Endothelial cell of umbilical vein (primary cell): ENCODE measurements around the gene FRMD4A. TPM values are rescaled to one million over a fixed set of nuclear protein-coding genes. Genes with fewer than 3 reads are reported as not detected.

Experiments used
- BruUV-seq: library from RNA; stranded (reverse); fragments of 400-500 nt; replicated peaks from 2 replicates; lab custom pipeline; 2021; lab: Mats Ljungman, UMichigan
- CTCF ChIA-PET: fragments of 300-600, 350-600 bp; sonication (Branson Sonifier 250); formaldehyde crosslinking; loops from one replicate; lab custom pipeline; 2021; ENCODE audit warnings: antibody characterized with exemption, inconsistent platforms; lab: Charles Lee
- POLR2A ChIA-PET: fragments of 300-600, 350-600 bp; sonication (Branson Sonifier 250); formaldehyde crosslinking; loops from one replicate; lab custom pipeline; 2021; ENCODE audit warnings: antibody characterized with exemption, inconsistent platforms; lab: Charles Lee
- DNase-seq: peaks from one replicate; pipeline ENCODE4 v3.0.0-alpha.2; 2011; ENCODE audit warnings: low read depth, low spot score
- FAIRE-seq: peaks from 2 replicates; lab custom pipeline; 2011; peaks lifted over from hg19 to GRCh38; lab: Jason Lieb, UNC
- H2AFZ ChIP-seq: 2 replicates; pipeline ENCODE4 v1.6.0; 2012; ENCODE audit warnings: low read depth, low read length, control low read depth, inconsistent platforms
- H3K27ac ChIP-seq: 2 replicates; pipeline ENCODE4 v1.5.1; 2011; ENCODE audit warnings: low read depth, mild to moderate bottlenecking, control low read depth, low read length, moderate library complexity; ENCODE audit not compliant: insufficient read depth
- H3K27me3 ChIP-seq, 2 experiments: 2 replicates each; pipeline versions ENCODE4 v1.6.0 to v1.6.1; 2011; ENCODE audit warnings: low read length in 2 of 2, mixed read lengths in 1 of 2; ENCODE audit not compliant: control insufficient read depth in 2 of 2, insufficient read depth in 2 of 2
- H3K36me3 ChIP-seq, 2 experiments: 2 replicates in 1 of 2; 3 replicates in 1 of 2; pipeline ENCODE4 v1.5.1; 2011; ENCODE audit warnings: low read length in 2 of 2, mild to moderate bottlenecking in 1 of 2, moderate library complexity in 1 of 2; ENCODE audit not compliant: control insufficient read depth in 2 of 2, insufficient read depth in 2 of 2; ENCODE audit errors: extremely low read depth in 1 of 2
- H3K4me1 ChIP-seq: 3 replicates; pipeline ENCODE4 v1.5.1; 2011; ENCODE audit warnings: mild to moderate bottlenecking, low read length; ENCODE audit not compliant: control insufficient read depth, insufficient read depth; ENCODE audit errors: extremely low read depth
- H3K4me2 ChIP-seq: 2 replicates; pipeline ENCODE4 v1.6.1; 2011; ENCODE audit warnings: low read length, control low read depth, mixed read lengths; ENCODE audit not compliant: insufficient read depth
- H3K4me3 ChIP-seq, 3 experiments: fragments of 200-600 bp in 1 of 3; sonication (generic), shearing (Covaris generic) in 1 of 3; replicated peaks in 1 of 3; 2 replicates each; pipeline ENCODE4 v1.5.1; 2011 to 2016; ENCODE audit warnings: control low read depth in 3 of 3, low read length in 3 of 3, mild to moderate bottlenecking in 2 of 3, inconsistent platforms in 1 of 3, low read depth in 1 of 3, moderate library complexity in 1 of 3; ENCODE audit not compliant: insufficient read depth in 1 of 3
- H3K79me2 ChIP-seq: 2 replicates; pipeline ENCODE4 v1.6.0; 2012; ENCODE audit warnings: low read length, inconsistent platforms; ENCODE audit not compliant: control insufficient read depth, insufficient read depth
- H3K9ac ChIP-seq: replicated peaks from 2 replicates; pipeline ENCODE3; 2011; ENCODE audit warnings: low read length, control low read depth; ENCODE audit not compliant: insufficient read depth; ENCODE audit errors: extremely low read depth
- H3K9me1 ChIP-seq: replicated peaks from 3 replicates; pipeline ENCODE4 v1.6.0; 2011; ENCODE audit warnings: mild to moderate bottlenecking, low read length; ENCODE audit not compliant: control insufficient read depth, insufficient read depth; ENCODE audit errors: extremely low read depth
- H3K9me3 ChIP-seq: replicated peaks from 2 replicates; pipeline ENCODE4 v1.5.1; 2012; ENCODE audit warnings: low read length, inconsistent platforms; ENCODE audit not compliant: control insufficient read depth, insufficient read depth
- H4K20me1 ChIP-seq: replicated peaks from 2 replicates; pipeline ENCODE3; 2011; ENCODE audit warnings: mild to moderate bottlenecking, low read length; ENCODE audit not compliant: control insufficient read depth, insufficient read depth; ENCODE audit errors: extremely low read depth
- FOS ChIP-seq: IDR thresholded peaks from 2 replicates; pipeline ENCODE4 v1.6.1; 2011; ENCODE audit warnings: mild to moderate bottlenecking, low read length, moderate library complexity, borderline replicate concordance; ENCODE audit not compliant: insufficient read depth
- GATA2 ChIP-seq: IDR thresholded peaks from 2 replicates; pipeline ENCODE4 v1.7.0; 2011; ENCODE audit warnings: low read depth, mild to moderate bottlenecking, moderate library complexity, mixed read lengths, low read length; ENCODE audit not compliant: insufficient read length, insufficient read depth
- POLR2A ChIP-seq: IDR thresholded peaks from 2 replicates; pipeline ENCODE4 v1.6.1; 2012; ENCODE audit warnings: low read depth, mild to moderate bottlenecking, control low read depth, low read length
- dilution Hi-C: fragments of 300-500 bp; cut with MboI; formaldehyde crosslinking; loops from one replicate; pipeline ENCODE4 v1.15.0; 2019; ENCODE audit warnings: low sequenced_read_pairs; ENCODE audit not compliant: extremely low pct_ligation_motif_present
- intact Hi-C: fragments of 100-400 bp; cut with micrococcal nuclease; formaldehyde crosslinking; loops from one replicate; pipeline ENCODE4 v1.10.0; 2022
- polyA plus RNA-seq, 4 experiments: library from polyadenylated mRNA; depleted of rRNA in 3 of 4; stranded (reverse) in 3 of 4; unstranded in 1 of 4; fragments of >200 nt; gene quantifications; 2 replicates each; pipeline versions ENCODE4 v1.2.1 to v1.2.3, GENCODE V29; 2011 to 2012; ENCODE audit warnings: missing spikeins in 1 of 4
- total RNA-seq: library from RNA; stranded (reverse); gene quantifications from 2 replicates; pipeline ENCODE4 v1.2.3, GENCODE V29; 2021
- TF ChIP-seq, protein P1 (sequence below): IDR thresholded peaks from 2 replicates; pipeline ENCODE4 v1.6.1; 2011; ENCODE audit not compliant: insufficient read depth, insufficient read length
- TF ChIP-seq, protein P2 (sequence below), 2 donors: IDR thresholded peaks; 1 replicate in 1 of 2; 2 replicates in 1 of 2; pipeline ENCODE4 v1.5.1; 2011; ENCODE audit warnings: low read length in 2 of 2, mild to moderate bottlenecking in 2 of 2, moderate library complexity in 2 of 2, control low read depth in 1 of 2, inconsistent platforms in 1 of 2, low read depth in 1 of 2; ENCODE audit not compliant: insufficient read depth in 1 of 2; ENCODE audit errors: extremely low read depth in 1 of 2

FRMD4A gene
- total and polyA plus RNA-seq, 2 donors (not counting 3 experiments of a cell fraction or from before 2014, with no cell fraction given), result 123 to 148 TPM

DNA sequence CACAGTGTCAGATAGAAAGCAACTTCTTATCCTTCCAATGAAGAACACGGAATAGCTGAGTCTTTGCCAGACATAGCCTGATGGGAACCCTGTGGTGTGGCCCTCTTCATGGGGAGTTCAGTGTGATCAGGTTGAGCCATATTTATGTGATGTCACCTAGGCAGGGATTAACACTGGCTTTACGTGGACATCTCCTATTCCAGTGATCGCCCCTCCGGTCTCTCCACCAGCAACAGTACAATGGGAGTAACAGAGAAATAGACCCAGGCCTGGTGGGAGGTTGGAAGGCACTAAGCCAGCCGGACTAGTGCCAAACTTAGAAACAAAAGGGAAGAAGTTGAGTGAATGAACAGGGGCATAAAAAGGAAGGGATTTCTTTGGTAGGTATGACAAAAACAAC, 385.9 kb downstream of the FRMD4A start:
- H3K4me1 ChIP-seq, result peaks cover 31% of the 10 kb centered on the region
- DNase-seq (peak; percentile 73), FAIRE-seq (no peak)
- H4K20me1 ChIP-seq, result no peaks in the 10 kb centered on the region
- ChIA-PET POLR2A (no interaction called here), CTCF (interaction anchor here (0.9 to 1.6 kb wide), 5 partner anchors 17 to 158 kb away, joined by 3 to 7 read pairs (median 5); no protein-coding TSS in a partner anchor)
- dilution Hi-C loops, result no loop called here
- BruUV-seq, result no TSS peak
- peak overlapping the region; percentile 84 for H3K27ac ChIP-seq
- H3K4me3 ChIP-seq, result no peak overlapping the region
- H3K27me3 ChIP-seq, result no peaks in the 10 kb centered on the region
- peak overlapping the region; percentile 84 for H3K4me2 ChIP-seq
- peak overlapping the region; percentile 73 for H3K9ac ChIP-seq
- H3K9me1 ChIP-seq, result no peaks in the 10 kb centered on the region
- TF ChIP-seq POLR2A (no peak), FOS (no peak), GATA2 (no peak)
- TF ChIP-seq, protein P1, sequence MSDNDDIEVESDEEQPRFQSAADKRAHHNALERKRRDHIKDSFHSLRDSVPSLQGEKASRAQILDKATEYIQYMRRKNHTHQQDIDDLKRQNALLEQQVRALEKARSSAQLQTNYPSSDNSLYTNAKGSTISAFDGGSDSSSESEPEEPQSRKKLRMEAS, result no peak
- TF ChIP-seq, protein P2, sequence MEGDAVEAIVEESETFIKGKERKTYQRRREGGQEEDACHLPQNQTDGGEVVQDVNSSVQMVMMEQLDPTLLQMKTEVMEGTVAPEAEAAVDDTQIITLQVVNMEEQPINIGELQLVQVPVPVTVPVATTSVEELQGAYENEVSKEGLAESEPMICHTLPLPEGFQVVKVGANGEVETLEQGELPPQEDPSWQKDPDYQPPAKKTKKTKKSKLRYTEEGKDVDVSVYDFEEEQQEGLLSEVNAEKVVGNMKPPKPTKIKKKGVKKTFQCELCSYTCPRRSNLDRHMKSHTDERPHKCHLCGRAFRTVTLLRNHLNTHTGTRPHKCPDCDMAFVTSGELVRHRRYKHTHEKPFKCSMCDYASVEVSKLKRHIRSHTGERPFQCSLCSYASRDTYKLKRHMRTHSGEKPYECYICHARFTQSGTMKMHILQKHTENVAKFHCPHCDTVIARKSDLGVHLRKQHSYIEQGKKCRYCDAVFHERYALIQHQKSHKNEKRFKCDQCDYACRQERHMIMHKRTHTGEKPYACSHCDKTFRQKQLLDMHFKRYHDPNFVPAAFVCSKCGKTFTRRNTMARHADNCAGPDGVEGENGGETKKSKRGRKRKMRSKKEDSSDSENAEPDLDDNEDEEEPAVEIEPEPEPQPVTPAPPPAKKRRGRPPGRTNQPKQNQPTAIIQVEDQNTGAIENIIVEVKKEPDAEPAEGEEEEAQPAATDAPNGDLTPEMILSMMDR (IDR thresholded peaks at IDR 0.05; ENCODE audit: extremely low read depth in 1 of 2, insufficient read depth in 1 of 2, low read depth in 1 of 2, low read length in 2 of 2), result no peak
- H3K9me3 ChIP-seq, result no peaks in the 10 kb centered on the region
- peak overlapping the region; percentile 21 for H2AFZ ChIP-seq
- no peaks in the 10 kb centered on the region for H3K79me2 ChIP-seq
- intact Hi-C loops, result loop anchor here (1.0 to 5.0 kb wide), 8 partner anchors 20 to 158 kb away; no protein-coding TSS in a partner anchor
- no peaks in the 10 kb centered on the region for H3K36me3 ChIP-seq
